HG02678 (cell line): ENCODE data around the gene HADHB.
"Not testable (repeated sequence)": the region's sequence is repeated elsewhere in the genome, so short reads cannot be mapped to it uniquely, and the experiment has no call there.

Experiments used
- ATAC-seq: cut with Tn5 transposase; IDR thresholded peaks from one replicate; pipeline ENCODE4 v1.9.1; 2021; ENCODE audit warnings: mild to moderate bottlenecking, moderate library complexity; ENCODE audit not compliant: unreplicated experiment

HADHB gene

DNA sequence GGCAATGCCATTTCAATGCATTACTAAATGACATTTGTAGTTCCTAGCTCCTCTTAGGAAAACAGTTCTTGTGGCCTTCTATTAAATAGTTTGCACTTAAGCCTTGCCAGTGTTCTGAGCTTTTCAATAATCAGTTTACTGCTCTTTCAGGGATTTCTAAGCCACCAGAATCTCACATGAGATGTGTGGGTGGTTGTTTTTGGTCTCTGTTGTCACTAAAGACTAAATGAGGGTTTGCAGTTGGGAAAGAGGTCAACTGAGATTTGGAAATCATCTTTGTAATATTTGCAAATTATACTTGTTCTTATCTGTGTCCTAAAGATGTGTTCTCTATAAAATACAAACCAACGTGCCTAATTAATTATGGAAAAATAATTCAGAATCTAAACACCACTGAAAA is 45.3 kb downstream of the HADHB start:
- ATAC-seq, result no peak

DNA sequence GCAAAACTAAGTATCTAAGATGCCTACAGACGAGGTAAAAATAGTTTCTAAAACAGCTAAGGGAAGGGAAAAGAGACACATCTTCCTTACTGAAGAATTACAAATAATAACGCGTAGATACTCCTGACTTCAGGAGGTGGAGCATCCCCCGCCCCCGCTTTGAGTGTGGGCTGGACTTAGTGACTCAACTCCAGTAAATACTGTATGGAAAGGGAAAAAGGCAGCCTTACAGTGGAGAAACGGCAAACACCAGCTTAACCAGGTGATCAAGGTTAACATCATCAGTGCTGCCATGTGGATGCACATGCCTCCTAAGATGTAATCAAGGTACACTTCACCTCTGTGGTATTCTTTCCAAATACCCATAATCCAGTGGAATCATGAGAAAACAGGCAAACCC is 47.9 kb downstream of the HADHB start:
- ATAC-seq, result no peak

DNA sequence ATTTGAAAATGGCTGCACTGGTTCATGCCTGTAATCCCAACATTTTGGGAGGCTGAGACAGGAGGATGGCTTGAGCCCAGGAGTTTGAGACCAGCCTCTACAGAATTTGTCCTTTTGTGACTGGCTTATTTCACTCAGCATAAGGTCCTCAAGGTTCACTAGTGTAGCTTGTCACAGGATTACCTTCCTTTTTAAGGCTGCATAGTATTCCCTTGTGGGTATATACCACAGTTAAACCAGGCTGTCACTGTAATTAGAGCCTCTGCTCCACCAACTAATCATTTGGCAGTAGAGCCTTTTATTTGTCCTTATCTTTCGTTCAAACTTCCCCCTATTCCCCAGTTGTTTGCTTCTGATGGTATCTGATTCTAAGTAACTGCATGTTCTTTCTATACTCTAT is 50.8 kb downstream of the HADHB start:
- ATAC-seq, result no peak

DNA sequence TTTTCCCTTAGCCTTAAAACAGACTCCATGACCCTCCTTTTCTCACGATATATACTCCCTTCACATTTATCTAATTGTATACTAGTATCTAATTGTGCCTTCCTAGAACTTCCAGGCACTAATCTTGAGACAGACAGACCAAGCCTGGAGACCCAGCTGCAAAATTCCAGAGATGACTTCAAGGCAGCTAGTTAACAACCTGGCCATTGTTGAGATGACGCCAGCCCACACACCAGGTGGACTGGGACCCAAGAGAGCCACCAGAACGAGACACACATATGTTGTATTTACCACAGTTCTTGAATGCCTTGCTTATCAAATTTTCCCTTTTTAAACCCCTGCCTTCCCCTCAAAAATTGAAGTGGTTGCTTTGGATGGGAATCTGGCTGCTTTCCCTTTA is 52.3 kb downstream of the HADHB start:
- no peak for ATAC-seq

- ATAC-seq, result no peak
These were observed 53.5 kb downstream of the HADHB start for GRCh38 chr2:26298286-26298637.

DNA sequence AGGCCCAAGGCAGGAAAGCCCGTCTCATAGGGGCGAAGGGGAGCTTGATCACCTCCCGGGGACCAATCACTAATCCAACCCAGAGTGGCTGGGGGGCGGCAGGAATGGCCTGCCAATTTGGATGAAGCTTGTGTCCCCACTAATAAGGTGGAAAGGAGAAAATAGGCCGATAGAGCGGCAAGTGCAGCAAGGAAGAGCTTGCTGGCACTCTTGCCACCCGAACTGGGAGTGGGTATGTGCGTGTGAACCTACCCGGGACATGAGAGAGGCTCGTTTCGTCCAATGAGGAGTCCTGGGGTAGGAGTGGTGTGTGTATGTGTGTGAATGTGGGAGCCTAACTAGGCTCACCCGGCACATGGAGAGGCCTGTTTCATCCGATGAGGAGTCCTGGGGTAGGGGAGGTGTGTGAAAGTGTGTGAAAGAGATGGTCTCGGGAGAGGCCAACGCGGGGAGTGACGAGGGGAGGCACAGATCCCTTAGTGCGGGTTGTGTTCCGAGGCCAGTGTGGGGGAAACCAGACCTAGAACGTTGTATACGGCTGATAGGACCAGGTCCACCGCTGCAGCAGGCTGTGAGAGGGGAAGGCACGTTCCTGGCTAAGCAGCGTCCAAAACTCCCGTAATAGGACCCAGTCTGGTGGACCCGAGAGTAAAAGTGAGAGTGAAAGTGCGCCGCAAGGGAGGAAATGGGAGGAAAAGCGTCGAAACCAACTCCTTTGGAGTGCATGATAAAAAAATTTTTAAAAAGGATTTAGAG is 54.1 kb downstream of the HADHB start:
- ATAC-seq, result no peak

DNA sequence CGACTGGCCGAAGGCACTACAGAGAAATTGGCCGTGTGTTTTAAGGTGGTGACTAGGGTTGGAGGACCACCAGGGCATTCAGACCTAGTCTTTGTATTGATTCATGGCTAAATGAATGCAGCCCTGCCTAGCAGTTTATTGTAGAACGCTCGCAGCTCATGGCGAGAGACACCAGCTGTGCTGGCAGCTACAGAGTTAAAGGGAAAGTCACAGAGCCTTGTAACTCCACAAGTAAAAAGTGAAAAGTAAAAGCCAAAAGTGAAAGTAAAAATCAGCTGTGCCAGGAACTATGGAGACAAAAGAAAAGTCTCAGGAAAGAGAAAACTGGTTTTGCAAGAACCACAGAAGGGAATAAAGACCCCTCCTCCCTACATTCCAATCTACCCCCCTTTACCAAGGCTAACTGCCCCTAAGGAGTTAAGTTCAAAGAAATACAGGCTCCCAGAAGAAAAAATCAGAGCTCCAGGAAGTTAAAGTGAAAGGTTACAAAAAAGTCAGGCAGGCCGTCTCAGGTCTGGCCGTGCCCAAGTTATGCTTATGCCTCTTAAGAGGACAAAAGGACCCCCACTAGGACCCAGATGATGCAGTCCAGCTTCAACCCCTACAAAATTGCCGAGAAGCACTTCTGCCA is 54.8 kb downstream of the HADHB start:
- no peak for ATAC-seq

DNA sequence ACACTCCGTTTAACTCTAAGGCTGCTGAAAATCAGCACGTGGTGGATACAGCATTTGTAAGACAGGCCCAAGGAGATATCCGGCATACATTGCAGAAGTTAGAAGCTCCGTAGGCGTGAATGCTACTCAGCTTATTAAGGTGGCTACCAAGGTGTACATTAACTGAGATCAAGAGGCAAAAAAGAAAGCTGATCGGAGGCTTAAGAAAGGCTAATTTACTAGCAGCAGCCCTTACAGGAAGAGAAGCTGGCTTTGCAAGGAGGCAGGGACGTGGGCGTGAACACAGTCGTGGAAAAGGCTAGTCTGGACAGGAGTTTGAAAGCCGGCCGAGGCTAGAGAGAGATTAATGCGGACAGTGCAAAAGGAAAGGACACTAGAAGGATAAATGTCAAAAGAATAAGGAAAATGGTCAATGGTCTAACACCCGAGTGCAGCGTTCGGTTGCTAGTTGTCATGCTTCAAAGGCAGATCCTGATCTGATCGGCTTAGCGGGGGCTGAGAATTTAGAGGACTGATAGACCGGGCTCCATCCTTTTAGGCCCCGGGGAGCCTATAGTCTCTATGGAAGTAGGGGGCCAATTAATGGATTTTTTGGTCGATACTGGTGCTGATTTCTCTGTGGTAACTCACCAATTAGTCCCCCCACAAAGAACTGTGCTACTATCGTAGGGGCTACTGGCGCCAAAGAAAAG is 55.6 kb downstream of the HADHB start:
- ATAC-seq, result no peak

DNA sequence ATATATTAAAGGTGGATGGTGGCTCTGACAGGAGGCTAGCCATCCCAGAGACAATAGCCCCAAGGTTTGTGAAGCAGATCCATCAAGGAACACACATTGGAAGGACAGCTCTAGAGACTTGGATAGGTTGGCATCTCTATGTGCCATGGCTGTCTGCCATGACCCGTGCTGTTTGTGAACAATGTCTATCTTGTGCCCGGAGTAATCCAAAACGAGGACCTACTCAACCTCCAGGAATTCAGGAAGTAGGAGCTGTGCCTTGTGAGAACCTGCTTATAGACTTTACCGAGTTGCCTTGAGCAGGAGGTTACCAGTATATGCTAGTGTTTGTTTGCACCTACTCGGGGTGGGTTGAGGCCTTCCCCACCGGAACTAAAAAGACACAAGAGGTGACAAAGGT is 58.1 kb downstream of the HADHB start:
- no peak for ATAC-seq

DNA sequence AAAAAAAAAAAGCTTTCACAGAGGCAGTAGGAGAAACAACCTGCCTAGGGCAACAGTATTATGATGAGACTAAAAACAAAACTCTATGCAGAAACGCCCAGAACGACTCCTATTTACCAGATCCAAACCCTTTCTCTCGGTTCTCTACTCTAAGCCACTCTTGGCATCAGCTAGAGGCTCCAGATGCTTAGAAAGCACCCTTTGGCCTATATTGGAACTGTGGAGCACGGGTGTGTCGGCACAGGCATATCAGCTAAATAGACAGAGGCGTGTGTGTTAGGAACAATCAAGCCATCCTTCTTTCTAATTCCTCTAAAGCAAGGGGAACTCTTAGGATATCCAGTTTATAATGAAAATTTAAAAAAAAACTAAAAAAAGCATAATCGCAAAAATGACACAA is 60.4 kb downstream of the HADHB start:
- not testable (repeated sequence) for ATAC-seq

DNA sequence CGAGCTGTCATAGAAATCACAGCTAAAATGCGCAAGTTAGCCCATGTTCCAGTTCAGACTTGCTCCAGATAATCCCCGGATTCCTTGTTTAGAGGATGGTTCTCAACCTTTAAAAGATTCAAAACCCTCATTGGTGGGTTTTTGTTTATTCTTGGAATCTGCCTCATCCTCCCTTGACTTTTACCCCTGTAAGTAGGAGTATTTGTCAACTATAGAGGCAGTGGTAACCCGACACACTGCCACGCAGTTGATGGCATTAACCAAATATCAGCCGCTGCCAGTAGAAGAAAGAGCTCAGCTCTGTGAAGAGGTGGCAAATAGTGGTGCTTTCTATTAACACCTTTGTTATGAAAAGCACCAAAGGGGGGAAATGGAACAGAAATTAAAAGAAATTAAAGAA is 60.8 kb downstream of the HADHB start:
- ATAC-seq, result no peak

- no peak for ATAC-seq
These were observed 65.2 kb downstream of the HADHB start for GRCh38 chr2:26309921-26310320.

- no peak for ATAC-seq
These were observed 67.7 kb downstream of the HADHB start for GRCh38 chr2:26312471-26312870.

- no peak for ATAC-seq
These were observed 68.7 kb downstream of the HADHB start for GRCh38 chr2:26313446-26313845.

DNA sequence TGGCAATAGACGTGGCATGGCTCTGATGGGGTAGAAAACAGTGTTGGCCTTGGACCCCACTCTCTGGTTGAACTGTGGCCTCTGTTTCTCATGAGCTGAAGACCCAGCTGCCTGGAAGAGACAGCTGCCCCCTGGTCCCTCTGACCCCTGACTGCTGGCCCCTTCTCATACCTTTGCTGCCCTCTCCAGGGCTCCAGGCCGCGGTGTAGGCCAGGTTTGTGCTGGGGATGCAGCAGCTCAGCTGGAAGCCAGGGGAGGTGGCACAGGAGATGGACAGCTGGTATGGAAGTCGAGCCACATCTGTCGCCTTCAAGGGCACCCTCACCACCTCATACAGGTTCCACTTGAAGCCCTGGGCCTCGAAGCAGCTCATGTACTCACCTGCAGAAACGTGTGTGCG is 69.5 kb downstream of the HADHB start:
- ATAC-seq, result no peak

GRCh38 chr2:26316041-26316440 is 71.3 kb downstream of the HADHB start:
- ATAC-seq, result no peak

GRCh38 chr2:26316845-26317244 is 72.1 kb downstream of the HADHB start:
- no peak for ATAC-seq

- no peak for ATAC-seq
These were observed 72.8 kb downstream of the HADHB start for GRCh38 chr2:26317377-26318105.

DNA sequence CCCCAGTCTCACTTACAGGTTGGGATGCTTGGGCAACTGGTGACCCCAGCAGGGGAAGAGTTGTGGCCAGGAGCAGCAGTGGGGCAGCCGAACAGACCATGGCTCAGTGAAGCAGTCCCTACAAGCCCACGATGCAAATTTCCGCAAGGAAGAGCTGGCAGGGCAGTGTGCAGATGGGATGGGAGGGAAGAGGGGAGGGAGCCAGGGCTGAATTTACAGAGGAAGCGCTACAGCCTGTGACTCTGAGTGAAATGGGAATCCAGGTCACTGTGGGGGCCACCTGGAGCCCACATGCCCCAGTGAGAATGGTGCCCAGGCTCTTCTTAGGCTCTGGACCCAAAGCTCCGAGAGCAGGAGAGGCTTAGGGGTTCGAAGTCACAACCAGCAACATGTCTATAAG is 74.2 kb downstream of the HADHB start:
- ATAC-seq, result no peak

DNA sequence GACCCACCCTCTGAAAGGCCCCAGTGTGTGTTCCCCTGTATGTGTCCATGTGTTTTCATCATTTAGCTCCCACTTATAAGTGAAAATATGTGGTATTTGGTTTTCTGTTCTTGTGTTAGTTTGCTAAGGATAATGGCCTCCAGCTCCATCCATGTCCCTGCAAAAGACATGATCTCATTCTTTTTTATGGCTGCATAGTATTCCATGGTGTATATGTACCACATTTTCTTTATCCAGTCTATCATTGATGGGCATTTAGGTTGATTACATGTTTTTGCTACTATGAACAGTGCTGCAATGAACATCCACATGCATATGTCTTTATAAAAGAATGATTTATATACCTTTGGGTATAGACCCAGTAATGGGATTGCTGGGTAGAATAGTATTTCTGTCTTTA is 79.7 kb downstream of the HADHB start:
- not testable (repeated sequence) for ATAC-seq

GRCh38 chr2:26324903-26325302 is 80.2 kb downstream of the HADHB start:
- no peak for ATAC-seq

DNA sequence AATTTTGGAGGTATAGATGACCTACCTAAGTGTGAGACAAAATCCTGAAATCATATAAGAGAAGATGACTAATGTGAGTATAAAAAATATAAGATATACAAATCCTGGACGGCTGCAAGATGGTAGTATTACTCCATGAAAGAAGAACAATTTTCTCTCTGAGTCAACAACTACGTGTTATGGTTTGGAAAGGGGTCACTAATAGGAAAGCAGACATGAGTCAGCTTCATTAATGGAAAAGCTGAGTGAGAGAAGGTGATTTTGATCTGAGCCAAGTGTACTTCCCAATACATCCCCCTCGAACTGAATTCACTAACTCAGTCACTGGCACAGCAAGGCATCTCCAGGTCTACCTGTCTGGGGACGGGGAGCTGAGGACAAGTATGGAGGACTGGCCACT is 81.1 kb downstream of the HADHB start:
- ATAC-seq, result no peak
